ENCODE measurements around the gene YIF1A.

The YIF1A gene

DNA sequence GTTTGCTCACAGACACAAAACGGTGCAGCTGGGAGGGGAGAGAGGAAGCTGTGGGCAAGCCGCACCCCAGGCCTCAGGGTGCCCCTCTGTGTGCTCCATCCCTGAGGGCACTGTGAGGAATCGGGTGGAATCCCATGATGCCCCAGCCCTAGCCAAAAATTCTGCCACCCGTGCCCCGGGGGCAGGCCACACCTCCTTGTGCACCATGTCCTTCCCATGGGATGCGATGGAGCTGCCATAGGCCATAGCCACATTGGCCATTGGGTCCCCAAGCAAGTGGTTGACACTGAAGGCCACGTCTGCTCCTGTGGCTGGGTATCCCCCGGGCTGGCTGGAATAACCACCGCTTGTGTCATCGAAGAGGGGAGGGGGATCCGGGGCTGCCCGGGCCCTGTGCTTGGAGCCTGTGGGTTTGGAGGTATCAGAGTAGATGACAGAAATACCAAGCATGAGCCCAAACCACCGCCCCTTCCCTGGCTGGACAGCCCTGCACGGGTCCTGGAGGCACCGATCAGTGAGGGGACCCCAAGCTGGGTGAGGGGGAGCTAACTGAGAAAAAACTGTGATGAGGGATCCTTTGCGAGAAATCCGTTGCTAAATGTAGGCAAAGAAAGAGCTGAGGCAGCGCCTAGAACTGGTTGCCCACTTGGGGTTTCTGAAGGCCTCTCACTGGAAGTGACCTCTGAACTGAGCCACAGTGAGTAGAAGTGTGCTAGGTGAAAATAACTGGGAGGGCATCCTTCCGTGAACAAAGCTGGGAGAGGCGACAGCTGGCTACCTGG, 863 bp downstream of the YIF1A start:
- TF ChIP-seq CTCF (IDR thresholded peaks at IDR 0.05; ENCODE audit: poor library complexity, severe bottlenecking) = no peak
- H3K4me3 ChIP-seq (ENCODE audit: severe bottlenecking) = peak overlapping the region; percentile 78
- H3K4me1 ChIP-seq (ENCODE audit: insufficient read depth, poor library complexity, severe bottlenecking) = peaks cover 7% of the 10 kb centered on the region
- peaks cover 13% of the 10 kb centered on the region; the same call in 1 of the 2 replicates for H3K36me3 ChIP-seq (ENCODE audit: low read depth)
- peaks cover 16% of the 10 kb centered on the region for H3K27me3 ChIP-seq (ENCODE audit: insufficient read depth, poor library complexity, severe bottlenecking)
- DNase-seq (ENCODE audit: low spot score) = no peak
- peak overlapping the region; percentile 61 for H3K27ac ChIP-seq (ENCODE audit: poor library complexity, severe bottlenecking)
- ATAC-seq (ENCODE audit: low read depth) = no peak
- no peaks in the 10 kb centered on the region for H3K9me3 ChIP-seq (ENCODE audit: severe bottlenecking)

DNA sequence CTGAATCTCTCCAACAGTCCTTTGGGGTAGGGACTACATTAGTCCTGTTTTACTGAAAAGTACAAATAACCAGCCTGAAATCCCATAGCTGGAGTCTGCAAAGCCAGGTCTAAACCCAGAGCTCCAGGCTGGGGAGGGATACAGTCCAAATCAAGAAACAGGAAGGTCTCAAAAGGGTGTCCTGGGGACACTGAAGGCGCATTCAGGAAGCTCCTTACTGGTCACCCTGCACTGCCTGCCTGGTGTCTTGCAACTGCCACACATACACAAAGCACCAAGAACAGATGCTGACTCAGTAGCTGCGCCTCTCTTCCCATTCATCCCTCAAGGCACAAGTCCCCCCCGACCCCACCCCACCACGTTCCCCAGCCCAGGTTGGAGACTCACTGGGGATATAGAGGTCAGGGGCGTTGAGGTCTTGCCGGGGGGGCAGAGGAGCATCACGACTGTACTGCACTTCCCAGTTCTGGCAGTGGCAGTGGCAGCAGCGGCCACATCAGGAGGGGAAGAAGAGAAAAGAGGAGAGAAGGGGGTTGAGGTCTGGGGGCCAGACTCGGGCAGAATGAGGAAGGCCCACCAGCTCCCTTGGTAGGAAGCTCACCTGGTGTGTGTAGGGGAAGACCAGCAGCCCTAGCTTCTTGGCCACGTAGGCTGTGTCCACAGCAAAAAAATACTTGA, 1.6 kb downstream of the YIF1A start:
- H3K27me3 ChIP-seq (ENCODE audit: insufficient read depth, poor library complexity, severe bottlenecking) = peaks cover 9% of the 10 kb centered on the region
- no peak for DNase-seq (ENCODE audit: low spot score)
- no peak for TF ChIP-seq CTCF (IDR thresholded peaks at IDR 0.05; ENCODE audit: poor library complexity, severe bottlenecking)
- H3K4me1 ChIP-seq (ENCODE audit: insufficient read depth, poor library complexity, severe bottlenecking) = peaks cover 7% of the 10 kb centered on the region
- ATAC-seq (ENCODE audit: low read depth) = no peak
- no peak overlapping the region for H3K4me3 ChIP-seq (ENCODE audit: severe bottlenecking)
- peaks cover 13% of the 10 kb centered on the region; the same call in 1 of the 2 replicates for H3K36me3 ChIP-seq (ENCODE audit: low read depth)
- no peaks in the 10 kb centered on the region for H3K9me3 ChIP-seq (ENCODE audit: severe bottlenecking)
- H3K27ac ChIP-seq (ENCODE audit: poor library complexity, severe bottlenecking) = no peak overlapping the region

DNA sequence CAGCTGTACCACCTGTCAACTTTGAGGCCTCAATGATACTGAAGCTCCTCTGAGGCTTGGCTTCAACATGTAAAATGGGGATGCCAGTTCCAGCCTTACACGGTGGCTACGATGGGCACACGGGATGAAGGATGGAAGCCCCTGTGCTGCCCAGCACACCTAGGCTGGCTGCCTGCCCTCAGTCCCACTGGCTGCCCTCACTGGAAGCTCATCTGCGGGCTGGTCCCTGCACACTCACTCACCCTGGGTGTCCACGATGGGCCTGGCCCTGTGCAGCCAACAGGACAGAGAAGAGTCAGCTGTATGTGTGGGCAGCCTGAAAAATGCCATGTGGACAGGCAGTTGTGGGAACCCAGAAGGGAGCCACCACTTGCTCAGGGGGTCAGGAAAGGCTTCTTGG, 2.2 kb downstream of the YIF1A start:
- Histone ChIP-seq H3K4me1 (ENCODE audit: insufficient read depth, poor library complexity, severe bottlenecking) (peaks cover 7% of the 10 kb centered on the region), H3K27ac (ENCODE audit: poor library complexity, severe bottlenecking) (no peak overlapping the region), H3K36me3 (ENCODE audit: low read depth) (peaks cover 13% of the 10 kb centered on the region; the same call in 1 of the 2 replicates), H3K4me3 (ENCODE audit: severe bottlenecking) (no peak overlapping the region), H3K9me3 (ENCODE audit: severe bottlenecking) (no peaks in the 10 kb centered on the region), H3K27me3 (ENCODE audit: insufficient read depth, poor library complexity, severe bottlenecking) (peaks cover 4% of the 10 kb centered on the region)
- no peak for ATAC-seq (ENCODE audit: low read depth)
- no peak for DNase-seq (ENCODE audit: low spot score)
- no peak for TF ChIP-seq CTCF (IDR thresholded peaks at IDR 0.05; ENCODE audit: poor library complexity, severe bottlenecking)

DNA sequence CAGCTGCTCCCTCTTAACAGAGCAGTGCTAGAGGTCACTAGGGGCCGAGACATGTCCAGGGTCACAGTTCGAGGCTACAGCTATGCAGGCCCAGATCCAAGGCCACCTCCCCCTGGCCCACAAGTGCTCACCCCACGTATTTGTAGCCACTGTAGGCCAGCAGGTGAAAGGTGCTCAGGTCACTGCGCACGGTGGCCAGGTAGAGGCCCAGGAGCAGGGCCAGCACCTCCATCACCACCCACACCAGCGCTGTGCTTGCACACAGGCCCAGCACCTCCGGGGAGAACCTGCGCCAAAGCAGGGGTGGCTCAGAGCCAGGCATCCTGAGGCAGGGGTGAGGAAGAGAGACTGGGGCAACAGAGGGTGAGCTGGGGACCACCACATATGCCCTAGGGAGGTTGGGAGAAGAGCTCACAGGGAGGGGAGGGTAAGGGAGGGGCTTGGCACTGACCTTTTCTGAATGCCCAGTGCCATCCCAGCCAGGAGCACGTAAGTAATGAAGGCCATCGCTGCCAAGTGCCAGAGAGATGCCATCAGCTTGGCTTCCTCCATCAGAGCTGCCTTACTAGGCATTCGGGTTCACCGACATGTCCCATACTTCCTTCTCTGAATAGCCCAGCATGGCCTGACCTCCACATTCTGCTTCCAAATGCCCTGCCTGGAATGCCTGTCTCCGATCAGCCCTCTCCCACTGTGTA, 3.5 kb downstream of the YIF1A start:
- H3K4me1 ChIP-seq (ENCODE audit: insufficient read depth, poor library complexity, severe bottlenecking) = peaks cover 7% of the 10 kb centered on the region

More for the DNA sequence above, 3.5 kb downstream of the YIF1A start:
- Histone ChIP-seq H3K27me3 (ENCODE audit: insufficient read depth, poor library complexity, severe bottlenecking) (no peaks in the 10 kb centered on the region), H3K27ac (ENCODE audit: poor library complexity, severe bottlenecking) (no peak overlapping the region), H3K4me3 (ENCODE audit: severe bottlenecking) (no peak overlapping the region), H3K36me3 (ENCODE audit: low read depth) (peaks cover 13% of the 10 kb centered on the region; the same call in 1 of the 2 replicates), H3K9me3 (ENCODE audit: severe bottlenecking) (no peaks in the 10 kb centered on the region)
- DNase-seq (ENCODE audit: low spot score) (no peak), ATAC-seq (ENCODE audit: low read depth) (no peak)
- no peak for TF ChIP-seq CTCF (IDR thresholded peaks at IDR 0.05; ENCODE audit: poor library complexity, severe bottlenecking)

Measured in RWPE2 (cell line).